Glutamatergic neuron (in vitro differentiated cells): ENCODE results near the gene GNG10. TPM values are rescaled to one million over a fixed set of nuclear protein-coding genes. Genes with fewer than 3 reads are reported as not detected.

Experiments used
- DNase-seq: peaks from one replicate; pipeline ENCODE4 v3.0.0; 2022
- H3K27ac Mint-ChIP-seq: one replicate; pipeline ENCODE4 v1.8.0; 2020; ENCODE audit warnings: mild to moderate bottlenecking, mixed read lengths, inconsistent platforms; ENCODE audit not compliant: unreplicated experiment
- H3K27me3 Mint-ChIP-seq: one replicate; pipeline ENCODE4 v1.8.0; 2020; ENCODE audit warnings: mild to moderate bottlenecking, moderate library complexity, mixed read lengths, inconsistent platforms; ENCODE audit not compliant: unreplicated experiment
- H3K36me3 Mint-ChIP-seq: one replicate; pipeline ENCODE4 v1.8.0; 2020; ENCODE audit warnings: mild to moderate bottlenecking, mixed read lengths, inconsistent platforms; ENCODE audit not compliant: unreplicated experiment
- H3K4me1 Mint-ChIP-seq: one replicate; pipeline ENCODE4 v1.8.0; 2020; ENCODE audit warnings: mild to moderate bottlenecking, low read depth, mixed read lengths, inconsistent platforms; ENCODE audit not compliant: unreplicated experiment
- H3K4me3 Mint-ChIP-seq: one replicate; pipeline ENCODE4 v1.8.0; 2020; ENCODE audit warnings: mild to moderate bottlenecking, mixed read lengths, inconsistent platforms; ENCODE audit not compliant: unreplicated experiment
- H3K9me3 Mint-ChIP-seq: one replicate; pipeline ENCODE4 v1.8.0; 2020; ENCODE audit warnings: mild to moderate bottlenecking, moderate library complexity, mixed read lengths, inconsistent platforms; ENCODE audit not compliant: unreplicated experiment
- total RNA-seq: library from RNA; stranded (reverse); fragmentation: NEBNext Ultra II Directional; extraction: Animal tissue kit (Norgen Biotek cat#: 25700); gene quantifications from one replicate; pipeline ENCODE4 v1.2.1, GENCODE V29; 2021; ENCODE audit not compliant: unreplicated experiment
- TF ChIP-seq, protein P1 (sequence below): fragments of 200-600 bp; sonication (generic); IDR thresholded peaks from one replicate; pipeline ENCODE4 v1.5.0; 2021; ENCODE audit not compliant: partially characterized antibody, unreplicated experiment

Gene GNG10
- total RNA-seq, 1 donor from 2014 or later = 17.1 TPM

- Mint-ChIP-seq H3K9me3 (peaks cover 2% of the 10 kb centered on the region), H3K27ac (no peak overlapping the region), H3K36me3 (no peaks in the 10 kb centered on the region), H3K4me3 (no peak overlapping the region), H3K27me3 (peaks cover 1% of the 10 kb centered on the region), H3K4me1 (peaks cover 8% of the 10 kb centered on the region)
- no peak for DNase-seq
- TF ChIP-seq, protein P1, sequence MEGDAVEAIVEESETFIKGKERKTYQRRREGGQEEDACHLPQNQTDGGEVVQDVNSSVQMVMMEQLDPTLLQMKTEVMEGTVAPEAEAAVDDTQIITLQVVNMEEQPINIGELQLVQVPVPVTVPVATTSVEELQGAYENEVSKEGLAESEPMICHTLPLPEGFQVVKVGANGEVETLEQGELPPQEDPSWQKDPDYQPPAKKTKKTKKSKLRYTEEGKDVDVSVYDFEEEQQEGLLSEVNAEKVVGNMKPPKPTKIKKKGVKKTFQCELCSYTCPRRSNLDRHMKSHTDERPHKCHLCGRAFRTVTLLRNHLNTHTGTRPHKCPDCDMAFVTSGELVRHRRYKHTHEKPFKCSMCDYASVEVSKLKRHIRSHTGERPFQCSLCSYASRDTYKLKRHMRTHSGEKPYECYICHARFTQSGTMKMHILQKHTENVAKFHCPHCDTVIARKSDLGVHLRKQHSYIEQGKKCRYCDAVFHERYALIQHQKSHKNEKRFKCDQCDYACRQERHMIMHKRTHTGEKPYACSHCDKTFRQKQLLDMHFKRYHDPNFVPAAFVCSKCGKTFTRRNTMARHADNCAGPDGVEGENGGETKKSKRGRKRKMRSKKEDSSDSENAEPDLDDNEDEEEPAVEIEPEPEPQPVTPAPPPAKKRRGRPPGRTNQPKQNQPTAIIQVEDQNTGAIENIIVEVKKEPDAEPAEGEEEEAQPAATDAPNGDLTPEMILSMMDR = no peak
Measured at GRCh38 chr9:111637421-111637950, 23.9 kb upstream of the GNG10 start.

DNA sequence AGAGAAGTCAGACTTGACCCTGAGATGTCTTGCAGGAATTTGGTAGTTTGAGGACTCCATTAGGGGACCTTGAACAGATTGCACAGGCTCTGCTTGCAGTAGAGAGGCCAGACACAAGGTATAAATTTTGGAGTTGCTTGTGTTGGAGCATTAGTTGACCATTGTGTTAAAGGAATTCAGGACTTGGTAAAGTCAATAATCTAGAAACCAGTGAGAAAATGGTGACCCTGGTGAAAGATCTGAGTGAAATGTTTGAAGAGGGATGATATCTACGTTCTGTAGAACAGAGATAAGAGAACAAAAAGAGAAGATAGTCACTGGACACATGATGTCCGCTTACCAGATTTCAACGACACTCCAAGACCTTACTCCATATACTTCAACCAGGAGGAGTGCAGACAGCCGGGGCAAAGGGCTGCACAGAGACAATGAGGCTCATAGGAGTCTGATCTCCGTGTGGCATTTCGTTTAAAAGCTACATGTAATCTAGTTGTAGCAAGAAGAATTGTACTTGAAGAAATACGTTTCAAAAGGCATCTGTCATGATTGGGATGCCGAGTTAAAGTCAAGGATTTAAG lies 17.1 kb upstream of the GNG10 start:
- no peaks in the 10 kb centered on the region for H3K27me3 Mint-ChIP-seq
- H3K9me3 Mint-ChIP-seq = no peaks in the 10 kb centered on the region

DNA sequence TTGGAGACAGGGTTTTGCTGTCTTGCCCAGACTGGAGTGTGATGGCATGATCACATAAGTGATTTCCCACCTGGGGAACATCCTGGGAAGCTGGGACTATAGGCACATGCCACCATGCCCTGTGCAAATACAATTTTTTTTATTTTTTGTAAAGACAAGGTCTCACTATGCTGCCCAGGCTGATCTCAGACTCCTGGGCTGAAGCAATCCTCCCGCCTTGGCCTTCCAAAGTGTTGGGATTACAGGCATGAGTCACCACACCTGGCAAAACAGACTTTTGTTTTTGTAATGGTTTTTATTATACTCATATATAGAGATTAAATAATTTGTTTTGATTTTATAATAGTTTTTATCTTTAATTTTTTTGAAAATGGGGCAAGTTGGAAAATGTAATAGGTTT lies 15.6 kb upstream of the GNG10 start:
- TF ChIP-seq, protein P1 = no peak
- H3K27ac Mint-ChIP-seq = no peak overlapping the region
- no peaks in the 10 kb centered on the region for H3K36me3 Mint-ChIP-seq
- no peaks in the 10 kb centered on the region for H3K4me1 Mint-ChIP-seq
- H3K27me3 Mint-ChIP-seq = no peaks in the 10 kb centered on the region
- no peak overlapping the region for H3K4me3 Mint-ChIP-seq
- no peaks in the 10 kb centered on the region for H3K9me3 Mint-ChIP-seq
- DNase-seq = no peak

More for the DNA sequence above, 17.1 kb upstream of the GNG10 start:
- no peak for DNase-seq
- no peak overlapping the region for H3K4me3 Mint-ChIP-seq
- no peaks in the 10 kb centered on the region for H3K4me1 Mint-ChIP-seq
- no peaks in the 10 kb centered on the region for H3K36me3 Mint-ChIP-seq
- no peak overlapping the region for H3K27ac Mint-ChIP-seq
- TF ChIP-seq, protein P1 = no peak

DNA sequence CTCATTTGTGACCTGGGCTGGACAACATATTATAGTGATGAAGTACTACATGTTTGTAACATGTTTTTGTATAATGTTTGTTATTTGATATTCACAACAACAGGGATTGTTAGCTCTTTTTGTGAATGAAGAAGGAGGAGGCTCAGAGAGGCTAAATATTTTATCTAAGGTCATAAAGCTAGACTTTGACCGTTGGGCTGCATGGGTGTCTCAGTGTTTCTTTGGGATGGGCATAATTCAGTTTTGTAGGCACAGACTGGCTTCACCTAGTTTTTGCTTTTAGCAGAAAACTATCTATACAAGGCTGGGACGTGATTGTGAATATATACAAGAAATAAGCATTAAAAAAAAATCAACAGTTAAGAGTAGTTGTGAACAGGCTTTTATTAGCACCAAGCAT lies 15.0 kb upstream of the GNG10 start:
- no peaks in the 10 kb centered on the region for H3K27me3 Mint-ChIP-seq
- H3K4me3 Mint-ChIP-seq = no peak overlapping the region

DNA sequence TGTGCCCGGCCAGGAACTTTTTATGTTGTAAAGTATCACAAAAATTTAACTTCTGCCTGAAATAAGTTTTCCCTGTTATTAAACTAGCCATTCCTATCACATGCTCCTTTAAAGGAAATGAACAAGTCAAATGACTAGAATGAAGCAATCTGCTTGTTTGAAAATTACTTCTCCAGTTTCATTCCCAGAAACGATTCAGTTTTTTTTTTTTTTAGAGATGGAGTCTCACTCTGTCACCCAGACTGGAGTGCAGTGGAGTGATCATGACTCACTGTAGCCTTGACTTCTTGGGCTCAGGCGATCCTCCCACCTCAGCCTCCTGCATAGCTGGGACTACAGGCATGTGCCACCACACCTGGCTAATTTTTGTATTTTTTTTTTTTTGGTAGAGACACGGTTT lies 13.3 kb upstream of the GNG10 start:
- TF ChIP-seq, protein P1 = no peak
- H3K27ac Mint-ChIP-seq = no peak overlapping the region
- H3K4me3 Mint-ChIP-seq = no peak overlapping the region
- DNase-seq = no peak
- no peaks in the 10 kb centered on the region for H3K4me1 Mint-ChIP-seq
- no peaks in the 10 kb centered on the region for H3K27me3 Mint-ChIP-seq
- no peaks in the 10 kb centered on the region for H3K36me3 Mint-ChIP-seq
- no peaks in the 10 kb centered on the region for H3K9me3 Mint-ChIP-seq

More for the DNA sequence above, 15.0 kb upstream of the GNG10 start:
- DNase-seq = no peak
- Mint-ChIP-seq H3K27ac (no peak overlapping the region), H3K9me3 (no peaks in the 10 kb centered on the region), H3K4me1 (no peaks in the 10 kb centered on the region), H3K36me3 (no peaks in the 10 kb centered on the region)
- TF ChIP-seq, protein P1 = no peak
